T-cell (primary cell): ENCODE measurements around the gene DHFR. TPM values are rescaled to one million over a fixed set of nuclear protein-coding genes. Genes with fewer than 3 reads are reported as not detected.
"Not testable (repeated sequence)": the region's sequence is repeated elsewhere in the genome, so short reads cannot be mapped to it uniquely, and the experiment has no call there.

Source experiments
- ATAC-seq, 4 experiments: fragments of 200-7000 bp in 3 of 4; fragments of 150-1000 bp in 1 of 4; cut with Tn5 transposase; replicated peaks in 1 of 4; 1 replicate in 3 of 4; 2 replicates in 1 of 4; pipeline ENCODE4 v1.10.0; 2021; ENCODE audit warnings: moderate library complexity in 3 of 4, mild to moderate bottlenecking in 2 of 4, moderate number of reproducible peaks in 1 of 4
- CTCF ChIA-PET, 2 donors: fragments of 300-600 bp; sonication (Branson Sonifier 250); formaldehyde crosslinking; loops; one replicate each; lab custom pipeline; 2022; ENCODE audit warnings: antibody characterized with exemption in 2 of 2; lab: Charles Lee
- POLR2A ChIA-PET, 2 donors: fragments of 300-600 bp; sonication (Branson Sonifier 250); formaldehyde crosslinking; loops; one replicate each; lab custom pipeline; 2022; ENCODE audit warnings: antibody characterized with exemption in 2 of 2; lab: Charles Lee
- DNase-seq, 35 experiments: peaks; one replicate each; pipeline versions ENCODE4 v3.0.0 to v3.0.0-alpha.2; 2013 to 2023
- H3K27ac ChIP-seq: one replicate; pipeline ENCODE4 v1.5.1; 2013; ENCODE audit warnings: low read length
- H3K27me3 ChIP-seq, 2 experiments: replicated peaks in 1 of 2; 1 replicate in 1 of 2; 2 replicates in 1 of 2; pipeline versions ENCODE4 v1.6.1 to v1.7.0; 2013; ENCODE audit warnings: low read length in 1 of 2, mixed read lengths in 1 of 2; ENCODE audit not compliant: control insufficient read depth in 2 of 2, insufficient read depth in 2 of 2; ENCODE audit errors: extremely low read depth in 1 of 2
- H3K36me3 ChIP-seq, 2 donors: 1 replicate in 1 of 2; 2 replicates in 1 of 2; pipeline versions ENCODE4 v1.6.1 to v1.7.0; 2013; ENCODE audit warnings: low read length in 1 of 2; ENCODE audit not compliant: control insufficient read depth in 2 of 2, insufficient read depth in 1 of 2; ENCODE audit errors: extremely low read depth in 1 of 2
- H3K4me1 ChIP-seq, 2 experiments: 1 replicate in 1 of 2; 2 replicates in 1 of 2; pipeline versions ENCODE4 v1.6.1 to v1.7.0; 2013; ENCODE audit warnings: low read length in 2 of 2, mixed read lengths in 1 of 2; ENCODE audit not compliant: insufficient read depth in 2 of 2, control insufficient read depth in 1 of 2; ENCODE audit errors: extremely low read depth in 1 of 2
- H3K4me3 ChIP-seq, 2 donors: 1 replicate in 1 of 2; 2 replicates in 1 of 2; pipeline versions ENCODE4 v1.5.1 to v1.7.0; 2013; ENCODE audit warnings: mild to moderate bottlenecking in 2 of 2, low read length in 1 of 2, moderate library complexity in 1 of 2; ENCODE audit not compliant: control insufficient read depth in 1 of 2; ENCODE audit errors: extremely low read depth in 1 of 2
- H3K9me3 ChIP-seq: 2 replicates; pipeline ENCODE4 v1.7.0; 2013
- H3K27ac Mint-ChIP-seq, 2 donors: one replicate each; pipeline ENCODE4 v1.8.0; 2020 to 2021; ENCODE audit warnings: mild to moderate bottlenecking in 2 of 2, mixed read lengths in 2 of 2
- H3K27me3 Mint-ChIP-seq, 2 donors: one replicate each; pipeline ENCODE4 v1.8.0; 2021 to 2022; ENCODE audit warnings: mixed read lengths in 2 of 2
- H3K36me3 Mint-ChIP-seq: one replicate; pipeline ENCODE4 v1.8.0; 2021; ENCODE audit warnings: mixed read lengths
- H3K4me1 Mint-ChIP-seq, 3 donors: one replicate each; pipeline ENCODE4 v1.8.0; 2020 to 2022; ENCODE audit warnings: mixed read lengths in 3 of 3, mild to moderate bottlenecking in 1 of 3
- H3K4me3 Mint-ChIP-seq, 3 donors: one replicate each; pipeline ENCODE4 v1.8.0; 2020 to 2022; ENCODE audit warnings: mild to moderate bottlenecking in 3 of 3, mixed read lengths in 3 of 3, moderate library complexity in 3 of 3
- H3K9me3 Mint-ChIP-seq, 3 donors: one replicate each; pipeline ENCODE4 v1.8.0; 2020 to 2022; ENCODE audit warnings: mixed read lengths in 3 of 3
- WGBS: methylation state at CpG from one replicate; pipeline ENCODE4 v1.1.5; 2013; ENCODE audit warnings: missing lambda C conversion rate; ENCODE audit not compliant: insufficient coverage; 5-methylcytosine and 5-hydroxymethylcytosine counted together
- total RNA-seq, 35 experiments: library from RNA in 6 of 35; stranded (reverse) in 6 of 35; fragments of 120-200 nt in 1 of 35; gene quantifications; one replicate each; pipeline versions ENCODE4 v1.2.1 to v1.2.4 and lab custom pipeline; 2013 to 2026

The DHFR gene
- total RNA-seq, 5 donors from 2014 or later (not counting 1 experiment from before 2014, with no cell fraction given) = 8.9 to 15.3 (median 13.4) TPM

- H3K27ac Mint-ChIP-seq, H3K9me3 ChIP-seq, POLR2A ChIA-PET, H3K4me3 ChIP-seq, ATAC-seq, H3K27ac ChIP-seq, H3K4me1 ChIP-seq, H3K4me3 Mint-ChIP-seq, DNase-seq, H3K27me3 Mint-ChIP-seq, H3K27me3 ChIP-seq, CTCF ChIA-PET, H3K9me3 Mint-ChIP-seq: not testable (repeated sequence)
- H3K36me3 Mint-ChIP-seq = peaks cover 69% of the 10 kb centered on the region
- 100% methylated on average over 2 of the region's 7 CpGs for WGBS
- H3K36me3 ChIP-seq = peaks cover 0 to 51% of the 10 kb centered on the region in 2 donors
- H3K4me1 Mint-ChIP-seq = peaks cover 13 to 32% (median 26%) of the 10 kb centered on the region in 3 donors
Observed at GRCh38 chr5:80660661-80661060, 5.9 kb upstream of the DHFR start.

- ATAC-seq (no peak), DNase-seq (no peak)
- no peaks in the 10 kb centered on the region for H3K9me3 ChIP-seq
- Mint-ChIP-seq H3K36me3 (peaks cover 57% of the 10 kb centered on the region), H3K27me3 (no peaks in the 10 kb centered on the region), H3K27ac (no peak overlapping the region), H3K4me3 (no peak overlapping the region), H3K4me1 (peaks cover 20 to 33% (median 32%) of the 10 kb centered on the region in 3 donors), H3K9me3 (no peaks in the 10 kb centered on the region)
- H3K36me3 ChIP-seq = peaks cover 0 to 43% of the 10 kb centered on the region in 2 donors
- peaks cover 5 to 14% of the 10 kb centered on the region in 2 experiments for H3K4me1 ChIP-seq
- ChIA-PET POLR2A (no interaction called here), CTCF (no interaction called here)
- H3K27ac ChIP-seq = no peak overlapping the region
- WGBS = 90% methylated on average over 2 of the region's 5 CpGs
- no peaks in the 10 kb centered on the region for H3K27me3 ChIP-seq
- no peak overlapping the region for H3K4me3 ChIP-seq
Observed at GRCh38 chr5:80659106-80659505, 4.3 kb upstream of the DHFR start.

GRCh38 chr5:80656425-80656824 lies 1.6 kb upstream of the DHFR start:
- peaks cover 29 to 42% (median 40%) of the 10 kb centered on the region in 3 donors for H3K4me1 Mint-ChIP-seq
- Histone ChIP-seq H3K4me3 (no peak overlapping the region), H3K9me3 (no peaks in the 10 kb centered on the region), H3K27me3 (no peaks in the 10 kb centered on the region), H3K36me3 (peaks cover 0 to 30% of the 10 kb centered on the region in 2 donors), H3K27ac (peak overlapping the region; percentile 69), H3K4me1 (peaks cover 13 to 20% of the 10 kb centered on the region in 2 experiments)
- ChIA-PET CTCF (interaction anchor here (1.3 to 2.9 kb wide), 3 partner anchors 12 to 16 kb away, joined by 3 to 9 read pairs (median 6); no protein-coding TSS in a partner anchor), POLR2A (no interaction called here)
- ATAC-seq (no peak), DNase-seq (no peak)
- no peaks in the 10 kb centered on the region for H3K27me3 Mint-ChIP-seq
- peak overlapping the region; percentile 9 to 88 (median 43) for H3K4me3 Mint-ChIP-seq
- WGBS = no CpG with 5 or more reads among the region's 1 CpG
- peak overlapping the region; percentile 98 for H3K27ac Mint-ChIP-seq
- peaks cover 45% of the 10 kb centered on the region for H3K36me3 Mint-ChIP-seq
- no peaks in the 10 kb centered on the region for H3K9me3 Mint-ChIP-seq

GRCh38 chr5:80655231-80655774 lies 520 bp upstream of the DHFR start:
- H3K4me1 ChIP-seq = peaks cover 13 to 20% of the 10 kb centered on the region in 2 experiments
- H3K27me3 Mint-ChIP-seq = no peaks in the 10 kb centered on the region
- 0% methylated on average over 1 of the region's 7 CpGs for WGBS
- H3K36me3 Mint-ChIP-seq = peaks cover 35% of the 10 kb centered on the region
- H3K9me3 Mint-ChIP-seq = no peaks in the 10 kb centered on the region
- peak overlapping the region; percentile 60 to 88 for H3K4me3 ChIP-seq
- no peaks in the 10 kb centered on the region for H3K9me3 ChIP-seq
- peak overlapping the region; percentile 86 to 88 (median 86) for H3K4me3 Mint-ChIP-seq
- ChIA-PET POLR2A (interaction anchor here (0.5 to 0.7 kb wide), 7 partner anchors 230 to 1623 kb away, joined by 3 to 5 read pairs (median 3); partner anchors contain the start of gene ATG10 (in 1 of the 2)), CTCF (interaction anchor here (2.0 to 2.9 kb wide), 2 partner anchors 17 kb away, joined by 6 to 9 read pairs; no protein-coding TSS in a partner anchor)
- peak overlapping the region; percentile 69 for H3K27ac ChIP-seq
- peak in 1 of 35 experiments; percentile 8 for DNase-seq
- H3K27ac Mint-ChIP-seq = peak overlapping the region; percentile 98
- no peak for ATAC-seq
- H3K36me3 ChIP-seq = peaks cover 0 to 29% of the 10 kb centered on the region in 2 donors
- peaks cover 29 to 35% (median 35%) of the 10 kb centered on the region in 3 donors for H3K4me1 Mint-ChIP-seq
- no peaks in the 10 kb centered on the region for H3K27me3 ChIP-seq

- peaks cover 28 to 30% (median 29%) of the 10 kb centered on the region in 3 donors for H3K4me1 Mint-ChIP-seq
- H3K36me3 ChIP-seq = peaks cover 0 to 18% of the 10 kb centered on the region in 2 donors
- POLR2A ChIA-PET = interaction anchor here in 1 of 2 donors (0.7 kb wide), 1 partner anchor 240 kb away, joined by 5 read pairs; no protein-coding TSS in a partner anchor
- peaks cover 13 to 20% of the 10 kb centered on the region in 2 experiments for H3K4me1 ChIP-seq
- no peaks in the 10 kb centered on the region for H3K9me3 Mint-ChIP-seq
- peak overlapping the region; percentile 62 to 69 for H3K4me3 ChIP-seq
- peaks cover 22% of the 10 kb centered on the region for H3K36me3 Mint-ChIP-seq
- no peaks in the 10 kb centered on the region for H3K9me3 ChIP-seq
- no peaks in the 10 kb centered on the region for H3K27me3 ChIP-seq
- peak overlapping the region; percentile 53 for H3K27ac ChIP-seq
- CTCF ChIA-PET = interaction anchor here in 1 of 2 donors (0.6 kb wide), 1 partner anchor 1416 kb away, joined by 3 read pairs; no protein-coding TSS in a partner anchor
- ATAC-seq (no peak), DNase-seq (peak in 6 of 35 experiments; percentile 1 to 10 (median 4))
- H3K27ac Mint-ChIP-seq = peak overlapping the region; percentile 43 to 52
- peak overlapping the region; percentile 86 to 88 (median 86) for H3K4me3 Mint-ChIP-seq
- WGBS = under 1% methylated on average over 21 of the region's 24 CpGs
- H3K27me3 Mint-ChIP-seq = no peaks in the 10 kb centered on the region
Observed at GRCh38 chr5:80654054-80654390, 761 bp downstream of the DHFR start.

GRCh38 chr5:80653502-80653901 lies 1.3 kb downstream of the DHFR start:
- ATAC-seq = no peak
- peak overlapping the region in 1 of 2 donors; percentile 69 for H3K4me3 ChIP-seq
- CTCF ChIA-PET = no interaction called here
- Mint-ChIP-seq H3K9me3 (no peaks in the 10 kb centered on the region), H3K4me1 (peaks cover 28 to 30% (median 29%) of the 10 kb centered on the region in 3 donors), H3K36me3 (peaks cover 22% of the 10 kb centered on the region), H3K4me3 (peak overlapping the region; percentile 86 to 88 (median 86)), H3K27ac (peak overlapping the region; percentile 43 to 52), H3K27me3 (no peaks in the 10 kb centered on the region)
- H3K9me3 ChIP-seq = no peaks in the 10 kb centered on the region
- POLR2A ChIA-PET = no interaction called here
- WGBS = 62% methylated on average over 3 of the region's 8 CpGs
- H3K27me3 ChIP-seq = no peaks in the 10 kb centered on the region
- H3K4me1 ChIP-seq = peaks cover 13 to 20% of the 10 kb centered on the region in 2 experiments
- DNase-seq = no peak
- no peak overlapping the region for H3K27ac ChIP-seq
- H3K36me3 ChIP-seq = peaks cover 0 to 14% of the 10 kb centered on the region in 2 donors
